ENCODE measurements around the gene EPX. TPM values are rescaled to one million over a fixed set of nuclear protein-coding genes. Genes with fewer than 3 reads are reported as not detected.

EPX gene
- total and polyA plus RNA-seq, 12 donors: not detected

DNA sequence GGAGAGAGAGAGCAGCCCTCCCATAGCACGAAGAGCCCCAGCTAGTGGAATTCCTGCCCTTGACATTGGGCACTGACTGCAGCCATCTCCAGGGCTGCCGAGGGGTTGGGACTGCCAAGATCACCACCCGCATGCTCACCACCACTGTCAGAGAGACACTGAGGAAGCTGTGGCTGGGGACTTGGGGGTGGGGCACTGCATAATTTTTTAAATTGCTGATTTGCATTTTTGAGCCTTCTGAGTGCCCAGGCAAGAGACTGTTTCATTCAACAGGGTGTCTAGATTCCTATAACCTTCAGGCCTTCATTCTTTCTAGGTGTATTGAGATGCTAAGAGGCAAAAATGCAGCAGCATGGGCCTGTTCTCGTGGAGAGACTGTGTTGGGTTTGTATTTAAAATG, 9.0 kb upstream of the EPX start:
- 78 to 100% (median 81%) methylated on average over 1 to 4 of the region's 4 CpGs for WGBS, 4 donors

GRCh38 chr17:58184308-58184985, 8.1 kb upstream of the EPX start:
- WGBS, 4 donors: 71 to 82% (median 75%) methylated on average over 8 to 10 of the region's 10 CpGs
- Histone ChIP-seq H3K4me1 (replicated peaks in 1 of 2) (no peaks in the 10 kb centered on the region), H3K36me3 (replicated peaks in 1 of 2) (no peaks in the 10 kb centered on the region), H3K4me3 (no peak overlapping the region), H3K27me3 (no peaks in the 10 kb centered on the region), H3K27ac (no peak overlapping the region), H3K9me3 (replicated peaks in 1 of 3) (no peaks in the 10 kb centered on the region)
- intact Hi-C loops (cut with DNase I): no loop called here
- TF ChIP-seq POLR2A (IDR thresholded peaks at IDR 0.05): no peak
- TF ChIP-seq CTCF (IDR thresholded peaks at IDR 0.05): no peak
- DNase-seq: no peak

More for the DNA sequence above, 9.0 kb upstream of the EPX start:
- H3K4me1 ChIP-seq (replicated peaks in 1 of 2): no peaks in the 10 kb centered on the region
- H3K27ac ChIP-seq: no peak overlapping the region
- H3K36me3 ChIP-seq (replicated peaks in 1 of 2): no peaks in the 10 kb centered on the region
- DNase-seq: no peak
- no peaks in the 10 kb centered on the region for H3K9me3 ChIP-seq (replicated peaks in 1 of 3)
- H3K27me3 ChIP-seq: no peaks in the 10 kb centered on the region
- no peak overlapping the region for H3K4me3 ChIP-seq
- intact Hi-C loops (cut with DNase I): no loop called here
- TF ChIP-seq POLR2A (IDR thresholded peaks at IDR 0.05) (no peak), CTCF (IDR thresholded peaks at IDR 0.05) (no peak)

DNA sequence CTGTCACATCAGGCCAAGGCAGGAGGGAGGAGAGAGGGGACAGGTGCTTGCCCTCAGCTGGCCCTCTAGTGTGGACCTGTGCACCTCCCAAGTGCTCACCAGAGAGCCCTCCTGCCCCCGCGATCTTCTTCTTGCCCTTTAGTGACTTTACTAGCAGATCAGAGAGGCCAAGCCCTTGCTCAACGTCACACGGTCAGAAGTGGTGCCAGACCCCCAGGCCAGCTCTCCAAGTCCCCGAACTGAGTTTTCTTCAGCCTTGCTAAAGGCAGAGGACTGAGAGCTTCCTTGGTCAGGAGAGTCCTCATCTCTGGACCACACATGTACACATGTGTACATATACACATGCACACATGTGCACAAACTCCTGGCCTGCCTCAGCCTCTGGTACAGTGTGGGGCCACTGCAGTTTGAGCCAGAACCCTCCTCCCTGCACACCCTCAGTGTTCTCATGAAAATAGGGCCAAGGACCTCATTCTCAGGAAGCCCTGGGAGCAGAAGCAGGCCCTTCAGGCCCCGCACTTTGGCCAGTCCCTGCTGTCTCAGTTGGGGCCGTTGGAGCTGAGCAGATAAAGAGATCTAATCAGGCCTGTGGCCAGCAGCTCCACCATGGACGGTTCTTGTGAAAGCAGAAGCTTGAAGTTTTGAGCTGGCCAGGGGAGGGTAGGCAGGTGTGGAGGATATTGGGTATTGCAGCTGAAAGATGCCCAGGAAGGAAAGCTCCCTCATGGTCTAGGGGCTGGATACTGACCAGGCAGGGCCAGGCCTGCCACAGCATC, 7.4 kb upstream of the EPX start:
- TF ChIP-seq CTCF (IDR thresholded peaks at IDR 0.05) (no peak), POLR2A (IDR thresholded peaks at IDR 0.05) (no peak)
- Histone ChIP-seq H3K9me3 (replicated peaks in 1 of 3) (no peaks in the 10 kb centered on the region), H3K36me3 (replicated peaks in 1 of 2) (no peaks in the 10 kb centered on the region), H3K4me1 (replicated peaks in 1 of 2) (no peaks in the 10 kb centered on the region), H3K27ac (no peak overlapping the region), H3K27me3 (no peaks in the 10 kb centered on the region), H3K4me3 (no peak overlapping the region)
- no peak for DNase-seq
- intact Hi-C loops (cut with DNase I): no loop called here
- WGBS, 4 donors: 75 to 84% (median 76%) methylated on average over 4 to 8 of the region's 8 CpGs

GRCh38 chr17:58186591-58186990, 5.9 kb upstream of the EPX start:
- intact Hi-C loops (cut with DNase I): no loop called here
- H3K4me1 ChIP-seq (replicated peaks in 1 of 2): no peaks in the 10 kb centered on the region
- no peak overlapping the region for H3K4me3 ChIP-seq
- no peaks in the 10 kb centered on the region for H3K9me3 ChIP-seq (replicated peaks in 1 of 3)
- TF ChIP-seq POLR2A (IDR thresholded peaks at IDR 0.05): no peak
- TF ChIP-seq CTCF (IDR thresholded peaks at IDR 0.05): no peak
- DNase-seq: no peak
- 82 to 94% (median 88%) methylated on average over 4 of the region's 4 CpGs; no CpG with 5 or more reads in 1 of the 4 donors for WGBS, 4 donors
- no peak overlapping the region for H3K27ac ChIP-seq
- H3K36me3 ChIP-seq (replicated peaks in 1 of 2): no peaks in the 10 kb centered on the region
- H3K27me3 ChIP-seq: no peaks in the 10 kb centered on the region

Measured in adrenal gland (tissue), 12 donors.